Measurements from ENCODE around the gene SRPX.

SRPX gene

DNA sequence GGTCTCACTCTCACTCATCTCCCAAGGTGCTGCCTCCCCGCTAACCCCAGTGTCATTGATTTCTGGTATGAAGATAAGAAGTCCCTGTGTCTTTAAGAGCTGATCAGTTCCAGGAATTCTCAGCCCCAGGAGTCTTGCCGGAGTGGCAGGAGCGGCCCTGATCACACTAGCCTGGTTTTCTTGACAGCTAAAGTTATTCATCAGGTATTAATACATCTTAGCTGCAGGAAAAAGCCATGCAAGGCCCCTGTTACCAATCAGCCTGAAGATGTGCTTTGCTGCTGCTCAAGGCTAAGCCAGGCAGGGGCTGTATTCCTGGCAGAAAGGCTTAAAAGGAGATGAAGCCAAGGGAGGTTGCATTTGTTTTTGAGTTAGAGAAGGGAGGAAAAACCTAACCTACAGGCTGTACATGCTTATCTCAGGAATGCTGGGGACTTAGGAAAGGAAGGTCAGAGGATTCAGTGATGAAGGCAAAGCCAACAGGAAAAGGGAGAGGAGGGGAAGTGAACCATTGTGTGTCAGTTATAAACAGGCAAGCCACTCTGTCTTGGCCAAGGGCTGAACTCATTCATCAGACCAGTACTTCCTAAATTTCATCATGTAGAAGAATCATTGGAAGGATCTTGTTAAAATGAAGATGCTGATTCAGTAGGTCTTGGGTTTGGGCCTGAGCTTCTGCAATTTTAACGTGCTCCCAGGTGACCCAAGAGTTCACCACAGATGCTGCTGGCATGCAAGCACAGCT, 8.6 kb downstream of the SRPX start:
- DNase-seq (ENCODE audit: low read depth) = no peak

- DNase-seq (ENCODE audit: low read depth) = no peak
Measured at GRCh38 chrX:38206542-38206941, 14.1 kb downstream of the SRPX start.

DNA sequence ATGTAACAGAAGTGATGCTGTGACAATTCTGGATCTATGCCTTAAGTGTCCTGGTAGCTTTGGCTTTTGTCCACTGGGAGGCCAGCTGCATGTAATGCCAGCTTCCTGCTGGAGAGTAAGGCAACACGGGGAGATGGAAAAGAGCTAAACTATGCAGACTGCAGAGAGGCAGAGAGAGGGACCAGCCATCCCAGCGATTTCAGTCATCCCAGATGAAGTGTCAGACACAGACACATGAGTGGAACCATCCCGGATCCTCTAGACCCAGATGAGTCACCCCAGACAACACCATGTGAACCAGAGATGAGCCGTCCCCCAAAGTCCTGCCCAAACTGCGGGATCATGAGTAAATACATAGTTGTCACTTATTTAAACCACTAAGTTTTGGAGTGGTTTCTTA, 14.6 kb downstream of the SRPX start:
- DNase-seq (ENCODE audit: low read depth) = no peak

- DNase-seq (ENCODE audit: low read depth) = no peak
Measured at GRCh38 chrX:38205039-38205438, 15.6 kb downstream of the SRPX start.

- no peak for DNase-seq (ENCODE audit: low read depth)
Measured at GRCh38 chrX:38192007-38192810, 28.5 kb downstream of the SRPX start.

- DNase-seq (ENCODE audit: low read depth) = no peak
Measured at GRCh38 chrX:38189431-38190250, 31.0 kb downstream of the SRPX start.

DNA sequence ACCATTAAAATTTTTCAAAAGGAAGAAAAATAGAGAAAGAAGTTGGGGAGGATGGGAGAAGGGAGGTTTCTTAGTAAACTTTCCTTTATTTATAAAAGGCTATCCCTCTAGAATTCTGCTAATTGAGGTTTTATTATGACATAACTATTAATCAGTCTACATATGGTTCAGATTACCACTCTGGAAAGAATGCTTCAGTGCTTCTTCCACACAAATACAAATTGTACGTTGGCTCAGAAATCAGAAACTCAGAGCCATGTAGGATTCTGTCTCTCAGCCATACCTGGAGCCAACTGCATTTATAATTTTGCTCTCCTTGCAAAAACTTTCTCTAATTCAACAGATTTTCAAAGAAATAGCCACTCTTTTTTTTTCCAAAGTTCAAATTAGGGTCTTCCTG, 37.1 kb downstream of the SRPX start:
- DNase-seq (ENCODE audit: low read depth) = peak; percentile 16

GRCh38 chrX:38181357-38181756, 39.3 kb downstream of the SRPX start:
- DNase-seq (ENCODE audit: low read depth) = no peak

GRCh38 chrX:38178396-38178795, 42.3 kb downstream of the SRPX start:
- no peak for DNase-seq (ENCODE audit: low read depth)

GRCh38 chrX:38175139-38175538, 45.5 kb downstream of the SRPX start:
- no peak for DNase-seq (ENCODE audit: low read depth)

- no peak for DNase-seq (ENCODE audit: low read depth)
Measured at GRCh38 chrX:38172596-38172995, 48.1 kb downstream of the SRPX start.

DNA sequence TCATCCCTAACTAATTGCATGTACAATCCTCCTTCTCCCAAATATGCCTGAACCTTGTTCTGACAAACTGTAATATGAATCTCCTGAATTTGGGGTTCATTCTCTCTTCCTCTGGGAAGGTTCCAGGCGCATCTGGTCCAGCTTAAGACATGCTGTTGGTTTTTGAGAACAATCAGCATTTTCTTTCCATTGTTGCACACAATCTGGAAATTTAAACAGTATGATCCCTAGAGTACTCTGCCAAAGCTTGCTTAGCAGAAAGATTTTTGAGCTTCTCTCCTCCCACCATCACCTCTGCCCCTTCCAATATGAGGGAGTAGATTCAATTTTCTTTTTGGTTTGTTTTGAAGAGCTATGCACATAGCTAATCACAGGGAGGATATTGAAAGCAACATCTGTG, 50.1 kb downstream of the SRPX start:
- peak; percentile 36 for DNase-seq (ENCODE audit: low read depth)

DNA sequence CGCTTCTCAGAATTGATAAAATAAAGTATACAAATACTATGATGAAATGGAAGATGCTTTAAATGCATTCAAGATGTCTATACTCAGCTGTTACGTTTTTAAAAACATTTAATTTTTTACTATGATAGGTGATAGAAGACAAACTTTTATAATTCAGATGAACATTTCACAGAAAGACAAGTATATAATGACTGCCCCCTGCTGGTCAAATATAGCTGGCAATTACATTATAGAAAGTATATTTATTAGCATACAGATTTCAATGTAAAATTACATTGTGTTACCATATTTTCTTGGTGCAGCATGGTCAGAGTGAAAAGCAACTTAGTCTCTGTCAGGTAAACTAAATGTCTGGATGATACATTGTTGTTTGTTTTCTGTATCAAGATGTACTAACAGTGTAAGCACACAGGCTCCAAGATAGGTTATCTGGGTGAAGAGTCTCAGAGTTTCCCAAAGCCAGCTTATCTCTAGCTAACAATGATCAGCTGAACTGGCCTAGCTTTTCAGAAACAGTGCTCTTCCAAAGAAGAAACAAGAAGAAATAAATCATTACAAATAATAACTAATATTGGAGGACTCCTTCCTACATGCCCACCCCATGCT, 54.1 kb downstream of the SRPX start:
- DNase-seq (ENCODE audit: low read depth) = no peak

- no peak for DNase-seq (ENCODE audit: low read depth)
Measured at GRCh38 chrX:38165023-38165422, 55.6 kb downstream of the SRPX start.

GRCh38 chrX:38163193-38163592, 57.5 kb downstream of the SRPX start:
- no peak for DNase-seq (ENCODE audit: low read depth)

GRCh38 chrX:38156838-38157237, 63.8 kb downstream of the SRPX start:
- no peak for DNase-seq (ENCODE audit: low read depth)

- peak; percentile 77 for DNase-seq (ENCODE audit: low read depth)
Measured at GRCh38 chrX:38154818-38155217, 65.9 kb downstream of the SRPX start.

- DNase-seq (ENCODE audit: low read depth) = no peak
Measured at GRCh38 chrX:38154340-38154739, 66.3 kb downstream of the SRPX start.

DNA sequence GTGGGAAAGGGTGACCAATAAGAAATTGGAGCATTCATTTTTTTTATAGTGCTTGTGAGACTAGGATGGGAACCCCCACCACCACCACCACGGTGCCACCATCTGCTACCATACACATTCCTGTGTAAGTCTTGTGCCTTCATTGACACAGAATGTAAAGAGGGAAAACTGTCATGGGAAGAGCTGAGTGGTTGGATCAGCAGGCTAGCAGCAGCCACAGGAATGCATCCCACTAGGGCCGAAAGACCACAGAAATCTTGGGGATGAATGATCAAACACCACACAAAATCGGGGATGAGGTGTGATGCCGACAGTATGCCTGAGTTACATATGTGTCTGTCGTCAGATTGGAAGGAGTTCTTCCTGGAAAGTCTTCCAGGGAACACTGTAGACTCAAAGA, 69.2 kb downstream of the SRPX start:
- no peak for DNase-seq (ENCODE audit: low read depth)

DNA sequence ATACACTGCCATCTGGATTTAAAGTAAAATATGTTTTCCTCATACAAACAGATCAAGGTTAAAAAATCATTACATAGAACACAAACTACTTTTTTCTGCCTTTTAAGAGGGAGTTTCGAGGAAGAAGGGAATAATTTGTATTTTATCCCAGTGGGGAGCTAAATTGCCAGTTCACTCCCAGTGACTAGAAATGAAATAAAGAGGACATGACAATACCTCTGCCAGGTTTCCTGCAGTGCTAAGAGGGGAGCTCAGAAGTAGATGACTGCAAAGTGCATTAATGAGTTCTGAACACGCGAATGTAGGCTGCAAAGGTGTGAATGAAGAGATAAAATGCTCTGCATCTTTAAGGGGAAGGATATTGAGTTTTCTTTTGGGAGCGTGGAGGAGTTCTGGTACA, 69.7 kb downstream of the SRPX start:
- DNase-seq (ENCODE audit: low read depth) = no peak

- no peak for DNase-seq (ENCODE audit: low read depth)
Measured at GRCh38 chrX:38149016-38149415, 71.7 kb downstream of the SRPX start.

- peak; percentile 90 for DNase-seq (ENCODE audit: low read depth)
Measured at GRCh38 chrX:38142610-38143009, 78.1 kb downstream of the SRPX start.
